HepG2 (cell line): ENCODE measurements around the gene SOAT1. TPM values are rescaled to one million over a fixed set of nuclear protein-coding genes. Genes with fewer than 3 reads are reported as not detected.

Source experiments
- ATAC-seq: fragments of 200-7000 bp; cut with Tn5 transposase; 3 replicates; pipeline ENCODE4 v1.9.1; 2020; ENCODE audit warnings: mild to moderate bottlenecking, moderate library complexity
- BruUV-seq: library from RNA; stranded (reverse); fragments of 400-500 nt; replicated peaks from 2 replicates; lab custom pipeline; 2021; lab: Mats Ljungman, UMichigan
- CTCF ChIA-PET: fragments of 300-600 bp; formaldehyde crosslinking; extraction: SDS; loops from one replicate; lab custom pipeline; 2021; ENCODE audit warnings: low total read pairs, inconsistent platforms, low intra/inter-chr PET ratio; lab: Yijun Ruan, JAX
- POLR2A ChIA-PET: fragments of 350-600 bp; sonication (Branson Sonifier 250); formaldehyde crosslinking; loops from one replicate; lab custom pipeline; 2020; ENCODE audit warnings: antibody characterized with exemption, inconsistent platforms; lab: Yijun Ruan, JAX
- DNase-seq: peaks from one replicate; pipeline ENCODE4 v3.0.0-alpha.2; 2015; ENCODE audit warnings: low spot score
- FAIRE-seq: peaks from 3 replicates; lab custom pipeline; 2011; peaks lifted over from hg19 to GRCh38; lab: Jason Lieb, UNC
- H2AFZ ChIP-seq: one replicate; pipeline ENCODE4 v1.6.1; 2011; ENCODE audit warnings: low read length, inconsistent platforms
- H3K27ac ChIP-seq: fragments of 300-600 bp; 3 replicates; pipeline ENCODE4 v1.8.0; 2011; ENCODE audit warnings: mixed run types, mild to moderate bottlenecking, mixed read lengths, low read length, inconsistent platforms; ENCODE audit not compliant: insufficient read depth; ENCODE audit errors: extremely low read length
- H3K27me3 ChIP-seq, 2 experiments: fragments of 200-600 bp in 1 of 2; 2 replicates in 1 of 2; 3 replicates in 1 of 2; pipeline versions ENCODE4 v1.6.0 to v1.8.0; 2011; ENCODE audit warnings: low read length in 2 of 2, mild to moderate bottlenecking in 2 of 2, moderate library complexity in 2 of 2, inconsistent platforms in 1 of 2; ENCODE audit not compliant: insufficient read depth in 2 of 2, control insufficient read depth in 1 of 2
- H3K36me3 ChIP-seq, 2 experiments: fragments of 200-600 bp in 1 of 2; replicated peaks in 1 of 2; 2 replicates in 1 of 2; 3 replicates in 1 of 2; pipeline versions ENCODE4 v1.5.1 to v1.8.0; 2011; ENCODE audit warnings: low read length in 2 of 2, inconsistent platforms in 1 of 2; ENCODE audit not compliant: insufficient read depth in 2 of 2, control insufficient read depth in 1 of 2
- H3K4me1 ChIP-seq: 2 replicates; pipeline ENCODE4 v1.5.1; 2012; ENCODE audit warnings: low read length, inconsistent platforms; ENCODE audit not compliant: insufficient read depth
- H3K4me2 ChIP-seq: 2 replicates; pipeline ENCODE4 v1.6.0; 2011; ENCODE audit warnings: low read depth, low read length, inconsistent platforms
- H3K4me3 ChIP-seq, 3 experiments: fragments of 200-600 bp in 1 of 3; sonication (generic), shearing (Covaris generic) in 1 of 3; replicated peaks in 1 of 3; 2 replicates each; pipeline ENCODE4 v1.5.1; 2011 to 2016; ENCODE audit warnings: low read length in 3 of 3, inconsistent platforms in 2 of 3, low read depth in 2 of 3, mild to moderate bottlenecking in 2 of 3, control low read depth in 1 of 3, mixed read lengths in 1 of 3; ENCODE audit not compliant: insufficient read depth in 1 of 3
- H3K79me2 ChIP-seq: one replicate; pipeline ENCODE4 v1.6.1; 2011; ENCODE audit warnings: low read length, inconsistent platforms; ENCODE audit not compliant: insufficient read depth
- H3K9ac ChIP-seq: 2 replicates; pipeline ENCODE4 v1.6.0; 2011; ENCODE audit warnings: mild to moderate bottlenecking, low read depth, low read length, inconsistent platforms; ENCODE audit not compliant: insufficient read depth
- H3K9me3 ChIP-seq: 2 replicates; pipeline ENCODE4 v1.5.1; 2012; ENCODE audit warnings: mild to moderate bottlenecking, low read length
- H4K20me1 ChIP-seq: 2 replicates; pipeline ENCODE4 v1.6.0; 2011; ENCODE audit warnings: inconsistent platforms, mild to moderate bottlenecking, low read length, moderate library complexity; ENCODE audit not compliant: insufficient read depth
- DPF2 ChIP-seq: sonication (generic); formaldehyde crosslinking; IDR thresholded peaks from 2 replicates; pipeline ENCODE4 v1.4.0; 2020; ENCODE audit warnings: mild to moderate bottlenecking, low read depth, missing genetic modification reagents, borderline replicate concordance
- HOXA5 ChIP-seq: sonication (generic); formaldehyde crosslinking; IDR thresholded peaks from 2 replicates; pipeline ENCODE4 v1.4.0; 2020; ENCODE audit warnings: missing genetic modification reagents
- IKZF4 ChIP-seq: sonication (generic); formaldehyde crosslinking; IDR thresholded peaks from 2 replicates; pipeline ENCODE4 v1.5.1; 2020; ENCODE audit warnings: borderline replicate concordance, mild to moderate bottlenecking, low read depth, missing genetic modification reagents; ENCODE audit errors: not compliant biosample characterization
- JARID2 ChIP-seq: sonication (generic); formaldehyde crosslinking; IDR thresholded peaks from 2 replicates; pipeline ENCODE4 v1.8.1; 2023; ENCODE audit warnings: missing genetic modification reagents, inconsistent platforms; ENCODE audit not compliant: insufficient replicate concordance
- MEIS1 ChIP-seq: sonication (generic); formaldehyde crosslinking; IDR thresholded peaks from 2 replicates; pipeline ENCODE4 v1.9.0; 2021; ENCODE audit warnings: mild to moderate bottlenecking, missing genetic modification reagents, moderate library complexity, borderline replicate concordance
- YEATS2 ChIP-seq: sonication (generic); formaldehyde crosslinking; IDR thresholded peaks from 2 replicates; pipeline ENCODE4 v1.4.0; 2020; ENCODE audit warnings: missing genetic modification reagents, borderline replicate concordance
- ZC3H4 ChIP-seq: sonication (generic); formaldehyde crosslinking; IDR thresholded peaks from 2 replicates; pipeline ENCODE4 v1.4.0; 2020; ENCODE audit warnings: missing genetic modification reagents, borderline replicate concordance
- ZNF431 ChIP-seq: sonication (generic); formaldehyde crosslinking; IDR thresholded peaks from 2 replicates; pipeline ENCODE4 v1.9.0; 2022; ENCODE audit warnings: missing genetic modification reagents, low read depth, mild to moderate bottlenecking, borderline replicate concordance
- ZNF75D ChIP-seq: sonication (generic); formaldehyde crosslinking; IDR thresholded peaks from 2 replicates; pipeline ENCODE4 v1.8.1; 2023; ENCODE audit warnings: missing genetic modification reagents, mild to moderate bottlenecking, borderline replicate concordance
- WGBS: methylation state at CpG from one replicate; pipeline ENCODE4 v1.1.6; 2017; ENCODE audit warnings: low lambda C conversion rate; 5-methylcytosine and 5-hydroxymethylcytosine counted together
- in situ Hi-C: cut with HindIII; loops from 2 replicates; pipeline ENCODE4 v1.10.0; 2017; ENCODE audit warnings: low pct_unique_long_range_greater_than_20kb; ENCODE audit not compliant: extremely low pct_ligation_motif_present
- intact Hi-C: fragments of 100-400 bp; cut with micrococcal nuclease; formaldehyde crosslinking; loops from one replicate; pipeline ENCODE4 v1.10.0; 2022; ENCODE audit not compliant: unreplicated experiment
- polyA plus RNA-seq, 8 experiments: library from polyadenylated mRNA; depleted of rRNA in 3 of 8; stranded (reverse) in 7 of 8; unstranded in 1 of 8; fragments of >200 nt; fragmentation: Illumina TruSeq in 4 of 8; extraction: Trizol in 4 of 8; gene quantifications; 2 replicates each; pipeline versions ENCODE4 v1.2.1 to v1.2.3, GENCODE V29; 2011 to 2016; ENCODE audit warnings: low read depth in 4 of 8, missing spikeins in 1 of 8, mixed read lengths in 1 of 8; ENCODE audit not compliant: insufficient read depth in 1 of 8
- total RNA-seq, 5 experiments: library from RNA; depleted of rRNA; stranded (reverse); fragments of >200 nt; fragmentation: Illumina TruSeq; extraction: Trizol; gene quantifications; 2 replicates each; pipeline ENCODE4 v1.2.3, GENCODE V29; 2016; ENCODE audit warnings: low read depth in 1 of 5
- TF ChIP-seq, protein P1 (sequence below): sonication (generic); formaldehyde crosslinking; IDR thresholded peaks from 2 replicates; pipeline ENCODE4 v1.4.0; 2020; ENCODE audit warnings: mild to moderate bottlenecking, missing genetic modification reagents
- TF ChIP-seq, protein P2 (sequence below): sonication (generic); formaldehyde crosslinking; IDR thresholded peaks from 2 replicates; pipeline ENCODE4 v1.4.0; 2020; ENCODE audit warnings: missing genetic modification reagents
- TF ChIP-seq, protein P3 (sequence below): IDR thresholded peaks from 2 replicates; pipeline ENCODE4 v1.6.1; 2016; ENCODE audit warnings: mild to moderate bottlenecking, missing biosample characterization, missing genetic modification reagents
- TF ChIP-seq, protein P4 (sequence below): sonication (generic); formaldehyde crosslinking; IDR thresholded peaks from 2 replicates; pipeline ENCODE4 v1.8.1; 2022; ENCODE audit warnings: mild to moderate bottlenecking, missing genetic modification reagents
- TF ChIP-seq, protein P5 (sequence below): sonication (generic); formaldehyde crosslinking; IDR thresholded peaks from 2 replicates; pipeline ENCODE4 v1.9.0; 2021; ENCODE audit warnings: missing genetic modification reagents, borderline replicate concordance

The SOAT1 gene
- total and polyA plus RNA-seq, 2 of the 13 experiments (the other 11 are each of a cell fraction or from before 2014, with no cell fraction given) = 22.3 to 52.0 TPM

DNA sequence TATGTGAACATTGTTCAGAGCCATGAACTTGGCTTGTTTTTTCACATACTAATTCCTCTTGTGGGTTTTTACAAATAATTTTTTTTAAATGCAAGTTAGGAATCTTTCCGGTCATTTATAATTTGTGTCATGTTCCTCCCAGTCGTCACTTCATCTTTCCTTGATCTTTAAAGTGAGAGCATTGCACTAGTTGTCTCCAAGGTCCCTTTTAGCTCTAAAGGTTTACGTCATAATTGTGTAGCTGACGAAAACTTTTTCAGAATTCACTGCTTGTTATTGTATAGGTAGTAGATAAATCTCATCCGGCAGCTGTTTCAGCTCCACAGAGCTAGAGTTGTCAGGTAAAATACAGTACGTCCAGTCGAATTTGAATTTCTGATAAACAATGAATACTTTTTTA, 33.6 kb downstream of the SOAT1 start:
- Histone ChIP-seq H3K9ac (no peak overlapping the region), H3K9me3 (peaks cover 12% of the 10 kb centered on the region), H3K4me2 (no peak overlapping the region), H3K36me3 (peaks cover 3 to 13% of the 10 kb centered on the region in 2 experiments), H3K27me3 (no peaks in the 10 kb centered on the region), H3K4me1 (peaks cover 17% of the 10 kb centered on the region), H3K27ac (no peak overlapping the region), H3K79me2 (no peaks in the 10 kb centered on the region), H4K20me1 (no peaks in the 10 kb centered on the region), H2AFZ (no peak overlapping the region), H3K4me3 (no peak overlapping the region)
- BruUV-seq = no TSS peak
- ChIA-PET CTCF (no interaction called here), POLR2A (no interaction called here)
- DNase-seq (no peak), FAIRE-seq (no peak), ATAC-seq (no peak)
- 95% methylated on average over 7 of the region's 7 CpGs for WGBS
- in situ Hi-C loops (no loop called here), intact Hi-C loops (no loop called here)
- TF ChIP-seq DPF2 (CRISPR knock-in tag) (no peak), ZNF75D (CRISPR knock-in tag) (no peak), YEATS2 (CRISPR knock-in tag) (no peak), HOXA5 (no peak), ZC3H4 (CRISPR knock-in tag) (no peak), MEIS1 (CRISPR knock-in tag) (no peak), JARID2 (CRISPR knock-in tag) (no peak), IKZF4 (no peak), ZNF431 (no peak)
- TF ChIP-seq, protein P1, sequence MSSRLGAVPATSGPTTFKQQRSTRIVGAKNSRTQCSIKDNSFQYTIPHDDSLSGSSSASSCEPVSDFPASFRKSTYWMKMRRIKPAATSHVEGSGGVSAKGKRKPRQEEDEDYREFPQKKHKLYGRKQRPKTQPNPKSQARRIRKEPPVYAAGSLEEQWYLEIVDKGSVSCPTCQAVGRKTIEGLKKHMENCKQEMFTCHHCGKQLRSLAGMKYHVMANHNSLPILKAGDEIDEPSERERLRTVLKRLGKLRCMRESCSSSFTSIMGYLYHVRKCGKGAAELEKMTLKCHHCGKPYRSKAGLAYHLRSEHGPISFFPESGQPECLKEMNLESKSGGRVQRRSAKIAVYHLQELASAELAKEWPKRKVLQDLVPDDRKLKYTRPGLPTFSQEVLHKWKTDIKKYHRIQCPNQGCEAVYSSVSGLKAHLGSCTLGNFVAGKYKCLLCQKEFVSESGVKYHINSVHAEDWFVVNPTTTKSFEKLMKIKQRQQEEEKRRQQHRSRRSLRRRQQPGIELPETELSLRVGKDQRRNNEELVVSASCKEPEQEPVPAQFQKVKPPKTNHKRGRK (CRISPR knock-in tag) = no peak
- TF ChIP-seq, protein P2, sequence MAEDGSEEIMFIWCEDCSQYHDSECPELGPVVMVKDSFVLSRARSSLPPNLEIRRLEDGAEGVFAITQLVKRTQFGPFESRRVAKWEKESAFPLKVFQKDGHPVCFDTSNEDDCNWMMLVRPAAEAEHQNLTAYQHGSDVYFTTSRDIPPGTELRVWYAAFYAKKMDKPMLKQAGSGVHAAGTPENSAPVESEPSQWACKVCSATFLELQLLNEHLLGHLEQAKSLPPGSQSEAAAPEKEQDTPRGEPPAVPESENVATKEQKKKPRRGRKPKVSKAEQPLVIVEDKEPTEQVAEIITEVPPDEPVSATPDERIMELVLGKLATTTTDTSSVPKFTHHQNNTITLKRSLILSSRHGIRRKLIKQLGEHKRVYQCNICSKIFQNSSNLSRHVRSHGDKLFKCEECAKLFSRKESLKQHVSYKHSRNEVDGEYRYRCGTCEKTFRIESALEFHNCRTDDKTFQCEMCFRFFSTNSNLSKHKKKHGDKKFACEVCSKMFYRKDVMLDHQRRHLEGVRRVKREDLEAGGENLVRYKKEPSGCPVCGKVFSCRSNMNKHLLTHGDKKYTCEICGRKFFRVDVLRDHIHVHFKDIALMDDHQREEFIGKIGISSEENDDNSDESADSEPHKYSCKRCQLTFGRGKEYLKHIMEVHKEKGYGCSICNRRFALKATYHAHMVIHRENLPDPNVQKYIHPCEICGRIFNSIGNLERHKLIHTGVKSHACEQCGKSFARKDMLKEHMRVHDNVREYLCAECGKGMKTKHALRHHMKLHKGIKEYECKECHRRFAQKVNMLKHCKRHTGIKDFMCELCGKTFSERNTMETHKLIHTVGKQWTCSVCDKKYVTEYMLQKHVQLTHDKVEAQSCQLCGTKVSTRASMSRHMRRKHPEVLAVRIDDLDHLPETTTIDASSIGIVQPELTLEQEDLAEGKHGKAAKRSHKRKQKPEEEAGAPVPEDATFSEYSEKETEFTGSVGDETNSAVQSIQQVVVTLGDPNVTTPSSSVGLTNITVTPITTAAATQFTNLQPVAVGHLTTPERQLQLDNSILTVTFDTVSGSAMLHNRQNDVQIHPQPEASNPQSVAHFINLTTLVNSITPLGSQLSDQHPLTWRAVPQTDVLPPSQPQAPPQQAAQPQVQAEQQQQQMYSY = no peak
- TF ChIP-seq, protein P3, sequence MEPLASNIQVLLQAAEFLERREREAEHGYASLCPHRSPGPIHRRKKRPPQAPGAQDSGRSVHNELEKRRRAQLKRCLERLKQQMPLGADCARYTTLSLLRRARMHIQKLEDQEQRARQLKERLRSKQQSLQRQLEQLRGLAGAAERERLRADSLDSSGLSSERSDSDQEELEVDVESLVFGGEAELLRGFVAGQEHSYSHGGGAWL (CRISPR knock-in tag) = no peak
- TF ChIP-seq, protein P4, sequence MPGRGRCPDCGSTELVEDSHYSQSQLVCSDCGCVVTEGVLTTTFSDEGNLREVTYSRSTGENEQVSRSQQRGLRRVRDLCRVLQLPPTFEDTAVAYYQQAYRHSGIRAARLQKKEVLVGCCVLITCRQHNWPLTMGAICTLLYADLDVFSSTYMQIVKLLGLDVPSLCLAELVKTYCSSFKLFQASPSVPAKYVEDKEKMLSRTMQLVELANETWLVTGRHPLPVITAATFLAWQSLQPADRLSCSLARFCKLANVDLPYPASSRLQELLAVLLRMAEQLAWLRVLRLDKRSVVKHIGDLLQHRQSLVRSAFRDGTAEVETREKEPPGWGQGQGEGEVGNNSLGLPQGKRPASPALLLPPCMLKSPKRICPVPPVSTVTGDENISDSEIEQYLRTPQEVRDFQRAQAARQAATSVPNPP (CRISPR knock-in tag) = no peak
- TF ChIP-seq, protein P5, sequence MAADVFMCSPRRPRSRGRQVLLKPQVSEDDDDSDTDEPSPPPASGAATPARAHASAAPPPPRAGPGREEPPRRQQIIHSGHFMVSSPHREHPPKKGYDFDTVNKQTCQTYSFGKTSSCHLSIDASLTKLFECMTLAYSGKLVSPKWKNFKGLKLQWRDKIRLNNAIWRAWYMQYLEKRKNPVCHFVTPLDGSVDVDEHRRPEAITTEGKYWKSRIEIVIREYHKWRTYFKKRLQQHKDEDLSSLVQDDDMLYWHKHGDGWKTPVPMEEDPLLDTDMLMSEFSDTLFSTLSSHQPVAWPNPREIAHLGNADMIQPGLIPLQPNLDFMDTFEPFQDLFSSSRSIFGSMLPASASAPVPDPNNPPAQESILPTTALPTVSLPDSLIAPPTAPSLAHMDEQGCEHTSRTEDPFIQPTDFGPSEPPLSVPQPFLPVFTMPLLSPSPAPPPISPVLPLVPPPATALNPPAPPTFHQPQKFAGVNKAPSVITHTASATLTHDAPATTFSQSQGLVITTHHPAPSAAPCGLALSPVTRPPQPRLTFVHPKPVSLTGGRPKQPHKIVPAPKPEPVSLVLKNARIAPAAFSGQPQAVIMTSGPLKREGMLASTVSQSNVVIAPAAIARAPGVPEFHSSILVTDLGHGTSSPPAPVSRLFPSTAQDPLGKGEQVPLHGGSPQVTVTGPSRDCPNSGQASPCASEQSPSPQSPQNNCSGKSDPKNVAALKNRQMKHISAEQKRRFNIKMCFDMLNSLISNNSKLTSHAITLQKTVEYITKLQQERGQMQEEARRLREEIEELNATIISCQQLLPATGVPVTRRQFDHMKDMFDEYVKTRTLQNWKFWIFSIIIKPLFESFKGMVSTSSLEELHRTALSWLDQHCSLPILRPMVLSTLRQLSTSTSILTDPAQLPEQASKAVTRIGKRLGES = no peak
